Measurements from ENCODE around the gene RGS7. TPM values are rescaled to one million over a fixed set of nuclear protein-coding genes. Genes with fewer than 3 reads are reported as not detected.

Gene RGS7
- total RNA-seq, 2 experiments from 2014 or later, result not detected

- no peak overlapping the region for H3K4me3 Mint-ChIP-seq
- no peak for TF ChIP-seq CTCF (IDR thresholded peaks at IDR 0.05)
- H3K4me1 Mint-ChIP-seq (ENCODE audit: low read depth), result no peaks in the 10 kb centered on the region
- no peak for DNase-seq
- peaks cover 1% of the 10 kb centered on the region for H3K9me3 Mint-ChIP-seq
- H3K36me3 Mint-ChIP-seq (ENCODE audit: low read depth), result no peaks in the 10 kb centered on the region
- H3K27ac Mint-ChIP-seq, result no peak overlapping the region
- ChIA-PET CTCF (no interaction called here), POLR2A (no interaction called here)
- intact Hi-C loops (cut with micrococcal nuclease), result no loop called here
- H3K27me3 Mint-ChIP-seq, result no peaks in the 10 kb centered on the region
- ATAC-seq, result no peak
Observed at GRCh38 chr1:240998024-240998423, 359.0 kb downstream of the RGS7 start.

- intact Hi-C loops (cut with micrococcal nuclease), result no loop called here
- no peaks in the 10 kb centered on the region for H3K4me1 Mint-ChIP-seq (ENCODE audit: low read depth)
- no peak overlapping the region for H3K27ac Mint-ChIP-seq
- DNase-seq (no peak), ATAC-seq (no peak)
- CTCF ChIA-PET, result no interaction called here
- H3K36me3 Mint-ChIP-seq (ENCODE audit: low read depth), result no peaks in the 10 kb centered on the region
- POLR2A ChIA-PET, result no interaction called here
- H3K9me3 Mint-ChIP-seq, result no peaks in the 10 kb centered on the region
- no peak for TF ChIP-seq CTCF (IDR thresholded peaks at IDR 0.05)
- no peak overlapping the region for H3K4me3 Mint-ChIP-seq
- H3K27me3 Mint-ChIP-seq, result no peaks in the 10 kb centered on the region
Observed at GRCh38 chr1:240993004-240993403, 364.0 kb downstream of the RGS7 start.

GRCh38 chr1:240991230-240991629, 365.8 kb downstream of the RGS7 start:
- Mint-ChIP-seq H3K36me3 (ENCODE audit: low read depth) (no peaks in the 10 kb centered on the region), H3K4me1 (ENCODE audit: low read depth) (no peaks in the 10 kb centered on the region), H3K27me3 (no peaks in the 10 kb centered on the region), H3K4me3 (no peak overlapping the region), H3K27ac (no peak overlapping the region), H3K9me3 (no peaks in the 10 kb centered on the region)
- ATAC-seq (no peak), DNase-seq (no peak)
- no peak for TF ChIP-seq CTCF (IDR thresholded peaks at IDR 0.05)
- POLR2A ChIA-PET, result no interaction called here
- intact Hi-C loops (cut with micrococcal nuclease), result no loop called here
- CTCF ChIA-PET, result no interaction called here

GRCh38 chr1:240987928-240988327, 369.1 kb downstream of the RGS7 start:
- Mint-ChIP-seq H3K36me3 (ENCODE audit: low read depth) (no peaks in the 10 kb centered on the region), H3K4me1 (ENCODE audit: low read depth) (no peaks in the 10 kb centered on the region), H3K27me3 (no peaks in the 10 kb centered on the region), H3K27ac (no peak overlapping the region), H3K9me3 (no peaks in the 10 kb centered on the region), H3K4me3 (no peak overlapping the region)
- TF ChIP-seq CTCF (IDR thresholded peaks at IDR 0.05), result no peak
- CTCF ChIA-PET, result no interaction called here
- DNase-seq (no peak), ATAC-seq (no peak)
- POLR2A ChIA-PET, result no interaction called here
- intact Hi-C loops (cut with micrococcal nuclease), result no loop called here

GRCh38 chr1:240985081-240985480, 371.9 kb downstream of the RGS7 start:
- no peak for DNase-seq
- Mint-ChIP-seq H3K27ac (no peak overlapping the region), H3K36me3 (ENCODE audit: low read depth) (no peaks in the 10 kb centered on the region), H3K4me1 (ENCODE audit: low read depth) (no peaks in the 10 kb centered on the region), H3K27me3 (no peaks in the 10 kb centered on the region), H3K4me3 (no peak overlapping the region), H3K9me3 (no peaks in the 10 kb centered on the region)
- TF ChIP-seq CTCF (IDR thresholded peaks at IDR 0.05), result no peak
- ChIA-PET POLR2A (no interaction called here), CTCF (no interaction called here)
- intact Hi-C loops (cut with micrococcal nuclease), result no loop called here
- no peak for ATAC-seq
